Gastrocnemius medialis (tissue), 4 donors: ENCODE measurements around the gene USP31. TPM values are rescaled to one million over a fixed set of nuclear protein-coding genes. Genes with fewer than 3 reads are reported as not detected.

Experiments
- ATAC-seq, 2 donors: fragments of 150-250 bp; one replicate each; pipeline ENCODE4 v1.9.1; 2016
- DNase-seq, 2 donors: peaks; one replicate each; pipeline ENCODE4 v3.0.0-alpha.2; 2019
- H3K27ac ChIP-seq, 4 donors: fragments of 200-600 bp; sonication (generic); 1 replicate in 1 of 4; 2 replicates in 3 of 4; pipeline ENCODE4 v1.5.1; 2016 to 2018; ENCODE audit warnings: mild to moderate bottlenecking in 2 of 4, moderate library complexity in 1 of 4
- H3K27me3 ChIP-seq, 3 donors: fragments of 200-600 bp; sonication (generic) in 2 of 3; 1 replicate in 1 of 3; 2 replicates in 2 of 3; pipeline versions ENCODE4 v1.5.1 to v1.6.0; 2016 to 2019; ENCODE audit warnings: mild to moderate bottlenecking in 1 of 3, moderate library complexity in 1 of 3
- H3K36me3 ChIP-seq, 2 donors: fragments of 200-600 bp; sonication (generic) in 1 of 2; one replicate each; pipeline ENCODE4 v1.5.1; 2017 to 2018
- H3K4me1 ChIP-seq, 2 donors: fragments of 200-600 bp; sonication (generic) in 1 of 2; one replicate each; pipeline ENCODE4 v1.5.1; 2016 to 2017; ENCODE audit warnings: mild to moderate bottlenecking in 2 of 2
- H3K4me3 ChIP-seq, 4 donors: fragments of 200-600 bp; sonication (generic) in 3 of 4; 1 replicate in 1 of 4; 2 replicates in 3 of 4; pipeline ENCODE4 v1.5.1; 2016 to 2019; ENCODE audit warnings: mild to moderate bottlenecking in 2 of 4
- H3K9me3 ChIP-seq, 3 donors: fragments of 200-600 bp; sonication (generic) in 2 of 3; 1 replicate in 1 of 3; 2 replicates in 2 of 3; pipeline ENCODE4 v1.5.1; 2016 to 2019
- CTCF ChIP-seq, 5 experiments: fragments of 450-650 bp in 3 of 5; fragments of 200-600 bp in 2 of 5; sonication (generic) in 2 of 5; IDR thresholded peaks in 4 of 5; conservative IDR thresholded peaks in 1 of 5; 1 replicate in 4 of 5; 2 replicates in 1 of 5; pipeline ENCODE4 v1.5.1; 2016 to 2019; ENCODE audit warnings: antibody characterized with exemption in 5 of 5, mild to moderate bottlenecking in 3 of 5, moderate library complexity in 3 of 5
- POLR2A ChIP-seq, 2 donors: fragments of 450-650 bp; IDR thresholded peaks; one replicate each; pipeline ENCODE4 v1.6.1; 2017; ENCODE audit warnings: antibody characterized with exemption in 2 of 2, mild to moderate bottlenecking in 2 of 2, moderate library complexity in 2 of 2
- in situ Hi-C, 4 donors: fragments of 200-750 bp; cut with MboI; loops; one replicate each; pipeline versions ENCODE4 v1.15.0 to v1.8.0; 2017; ENCODE audit warnings: low sequenced_read_pairs in 4 of 4
- intact Hi-C: fragments of 100-400 bp; cut with DNase I; formaldehyde crosslinking; loops from one replicate; pipeline ENCODE4 v1.15.1; 2023; ENCODE audit warnings: low total_unique reads
- total RNA-seq, 4 donors: library from RNA; depleted of rRNA; stranded (reverse); fragments of >200 nt; gene quantifications; one replicate each; pipeline versions ENCODE4 v1.1.0 to v1.2.3, GENCODE V29; 2016

The USP31 gene
- 10 to 100 TPM; 13.2 to 23.3 (median 18.7) TPM for total RNA-seq

GRCh38 chr16:23149267-23149992 is at the start of gene USP31:
Gene USP31, minus strand, starts transcription at chr16:23149452. Its CDS starts 182 bp downstream, at chr16:23149270.
- intact Hi-C loops (loop anchor here (2.0 to 10.0 kb wide), 2 partner anchors 19 to 1555 kb away; partner anchors contain the start of gene METTL9), in situ Hi-C loops (no loop called here)
- TF ChIP-seq POLR2A (IDR thresholded peaks at IDR 0.05) (peak; percentile 77 to 79), CTCF (IDR thresholded peaks at IDR 0.05 in 4 of 5, conservative IDR thresholded peaks at IDR 0.05 in 1 of 5) (no peak)
- H3K27me3 ChIP-seq, result no peaks in the 10 kb centered on the region
- H3K4me1 ChIP-seq, result peaks cover 33 to 36% of the 10 kb centered on the region in 2 donors
- ATAC-seq (peak; percentile 84), DNase-seq (peak; percentile 93)
- no peaks in the 10 kb centered on the region for H3K36me3 ChIP-seq
- H3K27ac ChIP-seq, result peak within 1 kb of the TSS; percentile 85 to 92 (median 90)
- H3K4me3 ChIP-seq, result peak within 1 kb of the TSS; percentile 65 to 79 (median 68)
- no peaks in the 10 kb centered on the region for H3K9me3 ChIP-seq

GRCh38 chr16:23196539-23196938 is 47.3 kb upstream of the USP31 start:
- no peaks in the 10 kb centered on the region for H3K9me3 ChIP-seq
- no peak overlapping the region for H3K27ac ChIP-seq
- H3K4me3 ChIP-seq, result no peak overlapping the region
- intact Hi-C loops, result no loop called here
- DNase-seq (no peak), ATAC-seq (no peak)
- peaks cover 4 to 18% of the 10 kb centered on the region in 2 donors for H3K4me1 ChIP-seq
- in situ Hi-C loops, result no loop called here
- no peaks in the 10 kb centered on the region for H3K27me3 ChIP-seq
- H3K36me3 ChIP-seq, result no peaks in the 10 kb centered on the region
- TF ChIP-seq POLR2A (IDR thresholded peaks at IDR 0.05) (no peak), CTCF (IDR thresholded peaks at IDR 0.05 in 4 of 5, conservative IDR thresholded peaks at IDR 0.05 in 1 of 5) (no peak)

- in situ Hi-C loops (no loop called here), intact Hi-C loops (no loop called here)
- no peak for TF ChIP-seq POLR2A (IDR thresholded peaks at IDR 0.05)
- TF ChIP-seq CTCF (IDR thresholded peaks at IDR 0.05 in 4 of 5, conservative IDR thresholded peaks at IDR 0.05 in 1 of 5), result no peak
- Histone ChIP-seq H3K27me3 (no peaks in the 10 kb centered on the region), H3K27ac (peak overlapping the region in 1 of 4 donors; percentile 48), H3K4me3 (no peak overlapping the region), H3K9me3 (no peaks in the 10 kb centered on the region), H3K36me3 (no peaks in the 10 kb centered on the region), H3K4me1 (peaks cover 4 to 18% of the 10 kb centered on the region in 2 donors)
- ATAC-seq (no peak), DNase-seq (no peak)
These were observed 46.2 kb upstream of the USP31 start for GRCh38 chr16:23195366-23195978.

- intact Hi-C loops (no loop called here), in situ Hi-C loops (no loop called here)
- Histone ChIP-seq H3K4me3 (no peak overlapping the region), H3K36me3 (no peaks in the 10 kb centered on the region), H3K27me3 (no peaks in the 10 kb centered on the region), H3K9me3 (no peaks in the 10 kb centered on the region), H3K4me1 (peaks cover 4 to 18% of the 10 kb centered on the region in 2 donors), H3K27ac (peak overlapping the region in 1 of 4 donors; percentile 48)
- no peak for DNase-seq
- peak; percentile 51 to 69 for ATAC-seq
- no peak for TF ChIP-seq CTCF (IDR thresholded peaks at IDR 0.05 in 4 of 5, conservative IDR thresholded peaks at IDR 0.05 in 1 of 5)
- no peak for TF ChIP-seq POLR2A (IDR thresholded peaks at IDR 0.05)
These were observed 45.4 kb upstream of the USP31 start for GRCh38 chr16:23194497-23195221.
